ENCODE data around the gene COL4A2.

The COL4A2 gene

DNA sequence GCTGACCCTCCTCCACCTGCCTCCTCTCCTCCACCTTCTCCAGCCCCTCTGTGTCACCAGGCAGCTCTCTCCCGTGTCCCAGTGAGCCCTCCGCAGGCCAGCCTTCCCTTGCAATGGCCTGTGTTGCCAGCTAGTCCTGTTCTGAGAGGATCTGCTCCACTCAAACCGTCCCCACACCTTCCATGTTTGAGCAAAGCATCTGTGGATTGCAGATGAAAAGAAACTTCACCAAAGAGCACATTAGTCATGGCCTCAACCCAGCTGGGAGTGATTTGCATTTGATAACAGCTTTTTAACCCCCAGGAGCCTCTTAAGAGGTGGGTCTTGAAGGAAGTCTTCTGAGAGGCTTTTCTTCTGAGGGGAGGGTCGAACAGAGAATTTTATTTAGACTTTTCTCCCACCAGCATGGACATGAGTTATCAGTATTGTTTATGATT is 72.8 kb downstream of the COL4A2 start:
- Histone ChIP-seq H3K27ac (ENCODE audit: low read depth, low read length) (peak overlapping the region; percentile 59), H3K36me3 (ENCODE audit: control insufficient read depth, insufficient read depth, low read length) (peaks cover 3% of the 10 kb centered on the region), H3K4me1 (ENCODE audit: control insufficient read depth, insufficient read depth, low read length) (peaks cover 37% of the 10 kb centered on the region), H3K27me3 (ENCODE audit: control insufficient read depth, insufficient read depth, low read length) (no peaks in the 10 kb centered on the region), H3K9ac (ENCODE audit: low read length) (no peak overlapping the region), H3K4me3 (ENCODE audit: low read length) (no peak overlapping the region)

DNA sequence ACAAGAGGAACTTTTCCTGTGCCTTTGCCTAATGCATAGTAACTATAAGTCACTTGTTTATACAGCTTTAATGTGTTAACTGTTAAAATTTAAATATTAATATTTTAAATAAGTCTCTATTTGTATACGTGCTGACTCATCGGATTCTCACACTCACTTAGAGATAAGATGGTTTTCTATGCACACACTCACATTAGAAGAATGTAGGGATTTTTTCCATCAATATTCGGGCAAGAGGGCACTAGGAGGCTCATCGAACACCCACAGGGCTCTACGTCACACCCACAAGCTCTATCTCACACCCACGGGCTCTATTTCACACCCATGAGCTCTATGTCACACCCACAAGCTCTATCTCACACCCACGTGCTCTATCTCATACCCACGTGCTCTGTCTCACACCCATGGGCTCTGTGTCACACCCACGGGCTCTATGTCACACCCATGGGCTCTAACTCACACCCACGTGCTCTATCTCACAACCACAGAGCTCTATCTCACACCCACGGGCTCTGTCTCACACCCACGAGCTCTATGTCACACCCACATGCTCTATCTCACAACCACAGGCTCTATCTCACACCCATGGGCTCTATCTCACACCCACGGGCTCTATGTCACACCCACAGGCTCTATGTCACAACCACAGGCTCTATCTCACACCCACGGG is 73.4 kb downstream of the COL4A2 start:
- H3K4me3 ChIP-seq (ENCODE audit: low read length): no peak overlapping the region
- H3K4me1 ChIP-seq (ENCODE audit: control insufficient read depth, insufficient read depth, low read length): peaks cover 36% of the 10 kb centered on the region
- H3K27ac ChIP-seq (ENCODE audit: low read depth, low read length): peak overlapping the region; percentile 60
- peaks cover 3% of the 10 kb centered on the region for H3K36me3 ChIP-seq (ENCODE audit: control insufficient read depth, insufficient read depth, low read length)
- H3K9ac ChIP-seq (ENCODE audit: low read length): no peak overlapping the region
- H3K27me3 ChIP-seq (ENCODE audit: control insufficient read depth, insufficient read depth, low read length): no peaks in the 10 kb centered on the region

DNA sequence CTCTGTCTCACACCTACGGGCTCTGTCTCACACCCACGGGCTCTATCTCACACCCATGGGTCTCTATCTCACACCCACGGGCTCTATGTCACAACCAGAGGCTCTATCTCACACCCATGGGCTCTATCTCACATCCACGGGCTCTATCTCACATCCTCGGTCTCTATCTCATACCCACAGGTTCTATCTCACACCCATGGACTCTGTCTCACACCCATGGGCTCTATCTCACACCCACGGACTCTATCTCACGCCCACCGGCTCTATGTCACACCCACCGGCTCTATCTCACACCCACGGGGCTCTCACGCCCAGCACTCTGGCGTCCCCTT is 73.9 kb downstream of the COL4A2 start:
- Histone ChIP-seq H3K27me3 (ENCODE audit: control insufficient read depth, insufficient read depth, low read length) (no peaks in the 10 kb centered on the region), H3K9ac (ENCODE audit: low read length) (no peak overlapping the region), H3K36me3 (ENCODE audit: control insufficient read depth, insufficient read depth, low read length) (peaks cover 3% of the 10 kb centered on the region), H3K4me1 (ENCODE audit: control insufficient read depth, insufficient read depth, low read length) (peaks cover 31% of the 10 kb centered on the region), H3K27ac (ENCODE audit: low read depth, low read length) (peak overlapping the region; percentile 60), H3K4me3 (ENCODE audit: low read length) (no peak overlapping the region)

DNA sequence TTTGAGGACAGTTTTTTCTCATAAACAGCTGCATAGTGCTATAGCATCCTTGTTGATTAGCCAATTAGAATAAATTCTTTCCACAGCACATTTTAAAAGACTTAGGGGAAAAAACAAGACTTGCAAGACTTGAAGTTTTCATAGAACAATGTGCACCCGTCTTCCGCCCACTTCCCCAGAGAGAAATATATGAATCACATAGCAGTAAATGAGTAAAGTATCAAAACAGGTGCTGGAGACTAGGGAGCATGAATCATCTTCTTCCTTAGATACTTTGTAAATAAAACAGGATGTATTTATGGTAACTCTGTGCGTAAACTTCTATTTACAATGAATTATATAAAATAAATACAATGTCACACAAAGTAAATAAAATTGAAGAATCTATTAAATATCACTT is 75.1 kb downstream of the COL4A2 start:
- H3K36me3 ChIP-seq (ENCODE audit: control insufficient read depth, insufficient read depth, low read length): peaks cover 3% of the 10 kb centered on the region
- H3K4me1 ChIP-seq (ENCODE audit: control insufficient read depth, insufficient read depth, low read length): peaks cover 21% of the 10 kb centered on the region
- H3K4me3 ChIP-seq (ENCODE audit: low read length): no peak overlapping the region
- no peak overlapping the region for H3K9ac ChIP-seq (ENCODE audit: low read length)
- H3K27me3 ChIP-seq (ENCODE audit: control insufficient read depth, insufficient read depth, low read length): no peaks in the 10 kb centered on the region
- peak overlapping the region; percentile 27 for H3K27ac ChIP-seq (ENCODE audit: low read depth, low read length)

DNA sequence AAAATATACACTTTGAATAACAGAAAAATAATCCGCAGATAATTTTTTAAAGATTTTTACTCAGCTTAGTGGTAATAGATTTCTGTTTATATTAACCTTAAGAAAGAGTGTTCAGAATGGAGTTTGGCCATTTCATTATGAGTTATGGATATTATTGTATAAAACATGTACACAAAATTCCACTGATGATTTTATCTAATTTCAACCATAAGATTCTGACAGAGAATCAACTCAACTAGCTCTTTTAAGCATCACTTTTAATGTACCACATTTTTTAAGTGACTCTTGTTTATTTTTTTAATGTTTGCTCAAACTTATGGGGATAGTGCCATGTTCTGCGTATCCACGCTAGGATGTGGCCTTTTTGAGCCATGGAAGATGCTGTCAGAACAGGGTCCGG is 75.7 kb downstream of the COL4A2 start:
- Histone ChIP-seq H3K36me3 (ENCODE audit: control insufficient read depth, insufficient read depth, low read length) (peaks cover 3% of the 10 kb centered on the region), H3K9ac (ENCODE audit: low read length) (no peak overlapping the region), H3K4me3 (ENCODE audit: low read length) (no peak overlapping the region), H3K27me3 (ENCODE audit: control insufficient read depth, insufficient read depth, low read length) (no peaks in the 10 kb centered on the region), H3K4me1 (ENCODE audit: control insufficient read depth, insufficient read depth, low read length) (peaks cover 23% of the 10 kb centered on the region), H3K27ac (ENCODE audit: low read depth, low read length) (peak overlapping the region; percentile 42)

DNA sequence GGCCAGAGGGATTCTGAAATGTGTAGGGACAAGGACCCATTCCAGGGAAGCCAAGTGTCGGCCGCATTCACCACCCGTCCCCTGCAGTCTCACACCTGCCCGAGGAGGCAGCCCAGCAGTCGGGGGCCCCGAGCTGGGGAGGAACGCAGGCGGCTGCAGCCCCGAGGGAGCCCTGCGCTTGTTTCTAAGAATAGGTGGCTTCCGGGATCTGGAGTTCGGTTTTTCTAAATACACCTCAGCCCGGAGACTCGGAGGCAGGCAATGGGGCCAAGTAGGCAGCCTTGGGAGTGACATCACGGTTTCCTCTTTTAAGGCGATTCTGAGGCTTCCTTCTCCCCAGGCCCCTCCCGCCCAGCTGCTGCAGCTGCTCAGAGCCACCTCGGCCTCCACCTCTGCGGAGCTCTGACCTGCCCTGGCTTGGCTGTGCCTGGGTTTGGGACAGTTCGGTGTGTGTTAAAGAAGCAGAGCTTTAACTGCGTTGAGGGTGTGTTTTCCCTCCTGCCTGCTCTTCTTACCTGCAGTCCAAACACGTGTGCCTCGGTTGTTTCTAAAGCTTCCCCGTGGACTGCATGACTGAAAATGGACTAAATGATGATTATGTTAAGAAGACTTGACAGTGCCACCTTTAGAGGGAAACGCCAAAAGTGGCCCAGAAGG is 80.5 kb downstream of the COL4A2 start:
- H3K36me3 ChIP-seq (ENCODE audit: control insufficient read depth, insufficient read depth, low read length): no peaks in the 10 kb centered on the region
- no peaks in the 10 kb centered on the region for H3K27me3 ChIP-seq (ENCODE audit: control insufficient read depth, insufficient read depth, low read length)
- peak overlapping the region; percentile 38 for H3K4me3 ChIP-seq (ENCODE audit: low read length)
- peak overlapping the region; percentile 21 for H3K9ac ChIP-seq (ENCODE audit: low read length)
- peak overlapping the region; percentile 96 for H3K27ac ChIP-seq (ENCODE audit: low read depth, low read length)
- peaks cover 37% of the 10 kb centered on the region for H3K4me1 ChIP-seq (ENCODE audit: control insufficient read depth, insufficient read depth, low read length)

DNA sequence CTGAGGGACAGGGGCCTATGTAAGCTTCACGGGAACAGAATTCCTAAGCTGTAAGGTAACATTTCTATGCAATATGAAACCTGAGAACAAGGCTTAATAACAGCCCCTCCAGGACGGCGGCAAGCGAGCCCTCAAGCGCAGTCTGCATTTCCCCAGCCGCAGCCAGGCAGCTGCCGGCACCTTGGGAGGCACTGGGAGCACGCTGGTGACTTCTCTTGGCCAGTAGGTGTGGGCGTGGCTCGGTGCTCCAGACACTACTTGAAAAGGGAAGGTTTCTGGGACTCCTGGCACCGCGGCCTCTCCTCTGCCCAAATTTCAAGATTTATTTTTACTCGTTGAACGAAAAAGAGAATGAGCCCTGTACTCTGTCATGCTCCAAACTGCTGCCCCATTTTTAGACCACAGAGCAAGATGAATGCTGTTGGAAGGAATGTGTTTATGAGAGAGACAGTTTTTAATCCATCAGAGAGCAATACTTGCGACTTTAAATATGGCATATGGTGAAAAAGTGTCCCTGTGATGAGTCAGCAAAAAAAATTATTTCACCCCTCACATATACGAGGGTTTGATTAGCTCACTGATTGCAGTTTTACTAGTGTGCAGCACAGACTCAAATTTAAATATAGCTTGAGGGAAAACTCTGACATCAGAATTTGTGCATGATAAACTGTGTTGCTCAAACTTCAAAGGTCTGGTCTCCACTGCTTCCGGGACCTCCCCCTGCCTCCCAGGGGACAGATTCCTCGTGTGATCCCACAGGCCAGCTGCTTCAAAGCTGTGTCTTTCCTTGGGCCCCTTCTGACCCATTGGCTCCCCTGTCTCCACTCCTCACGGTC is 81.2 kb downstream of the COL4A2 start:
- Histone ChIP-seq H3K4me1 (ENCODE audit: control insufficient read depth, insufficient read depth, low read length) (peaks cover 37% of the 10 kb centered on the region), H3K4me3 (ENCODE audit: low read length) (peak overlapping the region; percentile 38), H3K27ac (ENCODE audit: low read depth, low read length) (peak overlapping the region; percentile 96), H3K27me3 (ENCODE audit: control insufficient read depth, insufficient read depth, low read length) (no peaks in the 10 kb centered on the region), H3K9ac (ENCODE audit: low read length) (no peak overlapping the region), H3K36me3 (ENCODE audit: control insufficient read depth, insufficient read depth, low read length) (no peaks in the 10 kb centered on the region)

DNA sequence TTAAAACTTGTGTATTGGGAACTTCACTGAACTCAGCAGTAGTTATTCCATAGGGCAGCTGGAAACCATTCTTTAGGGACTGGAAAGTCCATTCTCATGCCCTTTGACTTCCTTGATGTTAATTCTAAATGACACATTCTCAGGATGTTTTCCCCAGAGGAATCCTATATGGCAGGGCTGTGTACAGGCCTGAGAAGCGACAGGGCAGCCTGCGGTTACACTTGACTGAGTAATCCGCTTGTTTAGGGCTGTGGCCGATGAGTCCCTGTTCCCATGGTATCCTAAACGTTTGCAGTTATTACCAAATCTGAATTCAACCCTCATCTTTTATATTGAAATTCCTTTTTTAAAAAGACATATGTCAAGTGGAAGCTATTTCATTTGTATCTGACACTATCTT is 83.5 kb downstream of the COL4A2 start:
- Histone ChIP-seq H3K36me3 (ENCODE audit: control insufficient read depth, insufficient read depth, low read length) (no peaks in the 10 kb centered on the region), H3K27me3 (ENCODE audit: control insufficient read depth, insufficient read depth, low read length) (no peaks in the 10 kb centered on the region), H3K27ac (ENCODE audit: low read depth, low read length) (peak overlapping the region; percentile 74), H3K9ac (ENCODE audit: low read length) (no peak overlapping the region), H3K4me3 (ENCODE audit: low read length) (no peak overlapping the region), H3K4me1 (ENCODE audit: control insufficient read depth, insufficient read depth, low read length) (peaks cover 39% of the 10 kb centered on the region)

DNA sequence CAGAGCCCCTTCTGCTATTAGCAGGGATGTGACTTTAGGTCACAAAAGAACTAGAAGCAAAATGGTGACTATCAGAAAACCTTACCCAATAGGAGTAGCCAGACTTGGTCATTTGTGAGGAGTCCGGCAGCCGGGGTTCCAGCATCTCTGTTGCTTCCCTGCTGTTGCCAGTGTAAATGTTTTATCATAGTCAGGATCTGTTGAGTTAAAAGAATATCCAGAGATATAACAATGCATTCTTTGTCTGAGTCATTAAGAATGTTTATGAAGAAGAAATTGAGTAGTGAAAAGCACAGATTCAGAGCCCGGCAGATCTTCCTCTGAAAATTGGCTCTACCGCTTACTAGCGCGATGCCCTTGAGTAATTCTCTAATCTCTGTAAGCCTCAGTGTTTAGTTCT is 84.2 kb downstream of the COL4A2 start:
- Histone ChIP-seq H3K9ac (ENCODE audit: low read length) (no peak overlapping the region), H3K4me3 (ENCODE audit: low read length) (no peak overlapping the region), H3K27me3 (ENCODE audit: control insufficient read depth, insufficient read depth, low read length) (no peaks in the 10 kb centered on the region), H3K36me3 (ENCODE audit: control insufficient read depth, insufficient read depth, low read length) (no peaks in the 10 kb centered on the region), H3K4me1 (ENCODE audit: control insufficient read depth, insufficient read depth, low read length) (peaks cover 46% of the 10 kb centered on the region), H3K27ac (ENCODE audit: low read depth, low read length) (peak overlapping the region; percentile 74)

DNA sequence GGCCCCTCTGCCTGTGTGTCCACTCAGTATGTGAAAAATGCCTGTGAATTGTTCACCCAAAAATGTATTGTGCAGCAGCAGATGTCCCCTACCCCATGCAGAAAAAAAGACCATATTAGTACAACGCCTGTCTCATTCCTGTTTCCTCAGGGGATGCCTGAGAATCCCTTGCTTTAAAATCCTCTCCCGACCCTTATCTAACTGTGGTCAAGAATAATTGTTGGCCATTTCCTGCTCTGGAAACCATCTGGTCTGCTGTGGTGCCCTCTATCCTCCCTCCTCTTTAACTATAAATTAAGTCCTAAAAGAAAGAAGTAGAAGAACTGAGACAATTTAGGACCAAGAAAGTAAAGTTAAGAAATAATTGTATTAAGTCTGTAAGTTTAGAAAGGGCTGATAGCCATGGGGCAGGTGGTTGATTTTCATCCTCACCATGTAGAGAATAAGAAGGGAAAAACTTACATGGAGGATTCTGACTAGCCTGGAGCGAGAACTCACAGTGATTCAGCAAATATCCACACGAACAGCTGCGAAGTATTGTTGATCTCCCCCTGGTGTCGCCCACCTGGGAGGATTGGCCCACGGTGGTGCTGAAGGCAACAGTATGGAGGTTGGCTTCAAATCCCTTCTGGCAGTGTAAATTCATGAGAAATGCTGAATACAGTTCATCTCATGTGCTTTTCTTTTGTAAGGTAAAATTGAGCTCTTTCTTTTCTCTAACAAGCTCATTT is 85.6 kb downstream of the COL4A2 start:
- Histone ChIP-seq H3K27ac (ENCODE audit: low read depth, low read length) (peak overlapping the region; percentile 74), H3K4me1 (ENCODE audit: control insufficient read depth, insufficient read depth, low read length) (peaks cover 50% of the 10 kb centered on the region), H3K36me3 (ENCODE audit: control insufficient read depth, insufficient read depth, low read length) (no peaks in the 10 kb centered on the region), H3K4me3 (ENCODE audit: low read length) (no peak overlapping the region), H3K27me3 (ENCODE audit: control insufficient read depth, insufficient read depth, low read length) (no peaks in the 10 kb centered on the region), H3K9ac (ENCODE audit: low read length) (no peak overlapping the region)

DNA sequence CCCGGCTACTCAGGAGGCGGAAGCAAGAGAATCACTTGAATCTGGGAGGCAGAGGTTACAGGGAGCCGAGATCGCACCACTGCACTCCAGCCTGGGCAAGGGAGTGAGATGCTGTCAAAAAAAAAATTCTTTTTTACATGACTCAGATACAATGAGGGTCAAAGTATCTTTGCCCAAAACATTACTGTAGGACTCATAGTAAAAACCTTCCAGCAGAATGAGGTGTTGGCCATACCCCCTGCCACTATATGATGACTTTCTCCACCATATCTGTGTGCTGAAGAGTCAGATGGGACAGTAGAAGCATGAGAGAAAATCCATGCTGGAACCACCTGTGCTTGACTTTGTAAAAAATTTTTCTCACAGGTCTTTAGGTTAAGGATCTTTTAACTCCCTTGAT is 86.7 kb downstream of the COL4A2 start:
- no peaks in the 10 kb centered on the region for H3K27me3 ChIP-seq (ENCODE audit: control insufficient read depth, insufficient read depth, low read length)
- H3K27ac ChIP-seq (ENCODE audit: low read depth, low read length): peak overlapping the region; percentile 95
- peaks cover 43% of the 10 kb centered on the region for H3K4me1 ChIP-seq (ENCODE audit: control insufficient read depth, insufficient read depth, low read length)
- no peaks in the 10 kb centered on the region for H3K36me3 ChIP-seq (ENCODE audit: control insufficient read depth, insufficient read depth, low read length)
- no peak overlapping the region for H3K9ac ChIP-seq (ENCODE audit: low read length)
- no peak overlapping the region for H3K4me3 ChIP-seq (ENCODE audit: low read length)

DNA sequence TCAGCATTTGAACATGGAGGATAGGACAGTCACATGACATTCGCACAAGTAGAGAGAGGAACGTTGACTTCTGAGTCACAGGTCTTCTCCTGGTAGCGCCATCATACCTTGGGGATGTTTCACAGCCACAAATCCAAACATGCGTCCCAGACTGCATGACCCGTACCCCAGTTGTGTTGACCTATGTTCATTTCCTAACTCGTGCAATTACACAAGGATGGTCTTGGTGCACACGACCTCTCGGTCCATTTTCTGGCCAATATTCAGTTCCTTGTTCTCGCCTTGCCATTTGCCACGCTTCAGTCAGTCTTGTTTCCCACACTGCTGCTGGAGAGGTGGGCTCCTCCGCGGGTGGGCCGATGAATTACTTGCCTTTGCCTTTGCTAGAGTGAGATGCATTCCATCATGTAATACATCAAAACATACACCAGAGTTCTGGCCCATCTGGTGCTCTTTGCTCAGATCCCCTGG is 87.3 kb downstream of the COL4A2 start:
- Histone ChIP-seq H3K9ac (ENCODE audit: low read length) (no peak overlapping the region), H3K4me1 (ENCODE audit: control insufficient read depth, insufficient read depth, low read length) (peaks cover 43% of the 10 kb centered on the region), H3K27ac (ENCODE audit: low read depth, low read length) (peak overlapping the region; percentile 95), H3K36me3 (ENCODE audit: control insufficient read depth, insufficient read depth, low read length) (no peaks in the 10 kb centered on the region), H3K4me3 (ENCODE audit: low read length) (no peak overlapping the region), H3K27me3 (ENCODE audit: control insufficient read depth, insufficient read depth, low read length) (no peaks in the 10 kb centered on the region)
